GM10266 (cell line): Measurements from ENCODE around the gene FANCD2OS.

Source experiments
- DNase-seq: peaks from one replicate; pipeline ENCODE4 v3.0.0; 2012; ENCODE audit errors: extremely low spot score
- TF ChIP-seq, protein P1 (sequence below): IDR thresholded peaks from 2 replicates; pipeline ENCODE4 v1.5.1; 2012; ENCODE audit warnings: mild to moderate bottlenecking, low read depth; ENCODE audit not compliant: control insufficient read depth, insufficient read depth; ENCODE audit errors: missing control alignments

The FANCD2OS gene, protein sequence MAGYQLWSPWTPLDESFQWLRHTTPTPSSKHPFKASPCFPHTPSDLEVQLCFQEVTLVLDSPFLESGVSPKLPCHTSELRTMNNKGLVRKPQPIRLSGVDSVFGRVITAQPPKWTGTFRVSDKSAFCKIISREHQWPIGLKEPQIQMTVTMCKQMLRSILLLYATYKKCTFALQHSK

DNA sequence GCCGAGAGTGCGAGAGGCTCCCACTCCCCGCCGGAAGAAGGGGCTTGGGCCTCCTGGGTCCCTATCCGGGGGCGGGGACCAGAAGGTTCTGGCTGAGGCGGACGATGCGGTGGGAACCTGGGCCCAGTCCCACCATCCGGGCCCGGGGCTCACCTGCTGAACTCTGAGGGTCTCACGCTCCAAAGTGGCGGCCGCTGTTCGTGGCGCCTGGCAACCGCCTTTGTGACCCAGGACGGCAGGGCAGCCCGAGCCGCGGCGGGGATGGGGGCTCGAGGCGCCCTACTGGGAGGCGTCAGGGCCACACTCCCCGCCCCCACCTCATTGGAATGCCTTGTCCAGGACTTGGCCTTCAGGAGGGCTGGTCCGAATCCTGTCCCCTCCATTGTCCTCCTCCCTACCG, at the start of gene FANCD2OS:
TSS of gene FANCD2OS (minus strand) at position 165 of the 400 bp plus-strand sequence. CDS start 3,481 bp downstream, outside the sequence.
- TF ChIP-seq, protein P1, sequence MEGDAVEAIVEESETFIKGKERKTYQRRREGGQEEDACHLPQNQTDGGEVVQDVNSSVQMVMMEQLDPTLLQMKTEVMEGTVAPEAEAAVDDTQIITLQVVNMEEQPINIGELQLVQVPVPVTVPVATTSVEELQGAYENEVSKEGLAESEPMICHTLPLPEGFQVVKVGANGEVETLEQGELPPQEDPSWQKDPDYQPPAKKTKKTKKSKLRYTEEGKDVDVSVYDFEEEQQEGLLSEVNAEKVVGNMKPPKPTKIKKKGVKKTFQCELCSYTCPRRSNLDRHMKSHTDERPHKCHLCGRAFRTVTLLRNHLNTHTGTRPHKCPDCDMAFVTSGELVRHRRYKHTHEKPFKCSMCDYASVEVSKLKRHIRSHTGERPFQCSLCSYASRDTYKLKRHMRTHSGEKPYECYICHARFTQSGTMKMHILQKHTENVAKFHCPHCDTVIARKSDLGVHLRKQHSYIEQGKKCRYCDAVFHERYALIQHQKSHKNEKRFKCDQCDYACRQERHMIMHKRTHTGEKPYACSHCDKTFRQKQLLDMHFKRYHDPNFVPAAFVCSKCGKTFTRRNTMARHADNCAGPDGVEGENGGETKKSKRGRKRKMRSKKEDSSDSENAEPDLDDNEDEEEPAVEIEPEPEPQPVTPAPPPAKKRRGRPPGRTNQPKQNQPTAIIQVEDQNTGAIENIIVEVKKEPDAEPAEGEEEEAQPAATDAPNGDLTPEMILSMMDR: no peak
- no peak for DNase-seq

DNA sequence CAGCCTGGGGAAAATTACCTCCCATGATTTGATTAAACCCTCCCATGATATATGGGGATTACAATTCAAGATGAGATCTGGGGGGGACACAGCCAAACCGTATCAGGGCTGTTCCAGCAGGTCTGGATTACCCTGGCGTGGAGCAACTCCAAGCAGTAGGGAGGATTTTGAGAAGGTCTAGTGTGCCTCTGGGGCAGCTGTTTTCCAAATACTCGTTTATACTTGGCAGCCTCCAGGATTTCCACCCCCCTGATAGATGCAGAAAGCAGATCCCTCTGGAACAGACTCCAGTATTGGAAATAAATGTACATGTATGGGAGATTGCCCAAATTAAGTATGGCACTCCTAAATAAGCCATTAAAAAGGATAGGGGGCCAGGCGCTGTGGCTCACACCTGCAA, 49.0 kb upstream of the FANCD2OS start:
- no peak for DNase-seq
- TF ChIP-seq, protein P1: no peak

DNA sequence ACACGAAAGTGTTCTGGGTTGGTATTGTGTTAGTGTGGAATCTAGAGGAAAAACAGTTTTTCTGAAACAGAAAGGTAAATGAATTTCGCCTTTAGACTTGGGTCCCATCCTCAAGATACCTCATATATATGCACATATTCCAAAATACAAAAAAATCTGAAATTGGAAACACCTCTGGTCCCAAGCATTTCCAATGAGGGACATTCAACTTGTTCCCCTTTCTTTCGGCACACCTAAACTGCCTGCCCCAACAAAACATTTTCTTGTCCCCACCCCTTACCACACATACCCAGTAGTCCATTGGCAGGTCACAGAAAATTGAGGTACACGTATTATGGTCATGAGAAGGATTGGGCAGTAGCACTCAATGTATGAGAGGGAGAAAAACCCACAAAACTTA, 47.6 kb upstream of the FANCD2OS start:
- TF ChIP-seq, protein P1: no peak
- DNase-seq: no peak

DNA sequence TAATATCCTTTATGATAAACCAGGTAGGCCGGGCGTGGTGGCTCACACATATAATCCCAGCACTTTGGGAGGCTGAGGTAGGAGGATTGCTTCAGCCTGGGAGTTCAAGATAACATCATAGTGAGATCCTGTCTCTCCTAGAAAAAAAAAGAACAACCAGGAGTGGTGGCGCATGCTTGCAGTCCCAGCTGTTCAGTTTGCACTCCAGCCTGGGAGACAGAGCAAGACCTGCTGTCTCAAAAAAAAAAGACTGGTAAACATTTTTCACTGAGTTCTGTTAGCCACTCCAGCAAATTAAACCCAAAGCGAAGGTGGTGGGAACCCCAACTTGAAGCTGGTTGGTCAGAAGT, 47.0 kb upstream of the FANCD2OS start:
- TF ChIP-seq, protein P1: no peak
- DNase-seq: no peak

DNA sequence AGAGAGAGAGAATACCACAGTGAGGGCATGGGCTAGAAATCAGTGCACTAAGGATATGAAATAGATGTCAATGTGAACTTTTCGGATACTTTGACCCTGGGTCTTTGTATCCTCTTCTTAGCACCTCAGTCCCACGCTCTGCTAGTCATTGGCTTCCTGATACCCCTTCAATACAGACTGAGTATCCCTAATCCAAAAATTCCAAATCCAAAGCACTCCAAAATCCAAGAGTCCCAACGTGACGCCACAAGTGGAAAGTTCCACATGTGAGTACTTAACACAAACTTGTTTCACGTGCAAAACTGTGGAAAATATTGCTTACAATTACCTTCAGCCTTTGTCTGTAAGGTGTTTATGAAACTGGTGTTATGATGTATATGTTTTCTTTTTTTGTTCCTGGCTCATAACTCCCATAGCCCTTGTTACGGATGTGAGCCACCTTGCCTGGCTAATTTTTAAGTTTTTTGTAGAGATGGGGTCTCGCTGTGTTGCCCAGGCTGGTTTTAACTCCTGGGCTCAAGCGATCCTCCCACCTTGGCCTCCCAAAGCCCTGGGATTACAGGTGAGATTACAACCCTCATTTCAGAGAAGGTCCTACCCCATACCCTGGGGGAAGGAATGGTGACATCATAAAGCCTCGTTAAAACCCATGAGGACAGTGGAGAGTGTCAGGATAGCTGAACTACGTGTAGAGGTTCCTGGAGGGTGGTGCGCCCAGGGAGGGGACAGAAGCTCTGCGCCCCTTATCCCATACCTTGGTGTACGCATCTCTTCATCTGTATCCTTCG, 46.5 kb upstream of the FANCD2OS start:
- TF ChIP-seq, protein P1: no peak
- no peak for DNase-seq

DNA sequence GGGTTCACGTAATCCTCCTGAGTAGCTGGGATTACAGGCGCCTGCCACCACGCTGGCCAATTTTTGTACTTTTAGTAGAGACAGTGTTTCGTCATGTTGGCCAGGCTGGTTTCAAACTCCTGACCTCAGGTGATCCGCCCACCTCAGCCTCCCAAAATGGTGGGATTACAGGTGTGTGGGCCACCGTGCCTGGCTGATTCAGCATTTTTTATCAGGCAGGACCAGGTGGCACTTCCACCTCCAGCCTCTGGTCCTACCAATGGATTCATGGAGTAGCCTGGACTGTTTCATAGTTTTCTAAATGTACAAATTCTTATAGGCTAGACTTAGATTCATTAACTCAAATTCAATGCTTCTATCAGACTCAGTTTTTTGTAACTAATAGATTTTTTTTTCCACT, 42.9 kb upstream of the FANCD2OS start:
- DNase-seq: no peak
- TF ChIP-seq, protein P1: no peak

DNA sequence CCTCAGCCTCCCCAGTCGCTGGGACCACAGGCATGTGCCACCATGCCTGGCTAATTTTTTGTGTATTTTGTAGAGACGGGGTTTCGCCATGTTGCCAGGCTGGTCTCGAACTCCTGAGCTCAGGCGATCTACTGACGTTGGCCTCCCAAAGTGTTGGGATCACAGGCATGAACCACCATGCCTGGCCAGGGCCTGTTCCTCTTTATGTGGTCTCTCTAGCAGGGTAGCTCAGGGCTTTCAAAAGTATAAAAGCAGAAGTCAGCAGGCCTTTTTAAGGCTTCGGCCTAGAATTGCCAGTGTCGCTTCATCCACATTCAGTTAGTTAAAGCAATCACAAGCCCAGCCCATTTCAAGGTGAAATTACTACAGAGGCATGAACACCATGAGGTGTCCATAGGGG, 41.2 kb upstream of the FANCD2OS start:
- TF ChIP-seq, protein P1: no peak
- no peak for DNase-seq
